GM19240 (cell line): Measurements from ENCODE around the gene TMEM80.
A peak's percentile ranks its signal among the peaks of the same experiment; 100 is the strongest.
"Not testable (repeated sequence)": the region's sequence is repeated elsewhere in the genome, so short reads cannot be mapped to it uniquely, and the experiment has no call there.

Experiments
- DNase-seq: peaks from one replicate; pipeline ENCODE4 v3.0.0; 2011; ENCODE audit warnings: low spot score; ENCODE audit not compliant: insufficient read length

TMEM80 gene

GRCh38 chr11:679271-680207 is 16.1 kb upstream of the TMEM80 start:
- no peak for DNase-seq

- DNase-seq = no peak
These were observed 15.1 kb upstream of the TMEM80 start for GRCh38 chr11:680476-680875.

- DNase-seq = no peak
These were observed 14.6 kb upstream of the TMEM80 start for GRCh38 chr11:680970-681369.

- DNase-seq = no peak
These were observed 9.0 kb upstream of the TMEM80 start for GRCh38 chr11:686451-687243.

DNA sequence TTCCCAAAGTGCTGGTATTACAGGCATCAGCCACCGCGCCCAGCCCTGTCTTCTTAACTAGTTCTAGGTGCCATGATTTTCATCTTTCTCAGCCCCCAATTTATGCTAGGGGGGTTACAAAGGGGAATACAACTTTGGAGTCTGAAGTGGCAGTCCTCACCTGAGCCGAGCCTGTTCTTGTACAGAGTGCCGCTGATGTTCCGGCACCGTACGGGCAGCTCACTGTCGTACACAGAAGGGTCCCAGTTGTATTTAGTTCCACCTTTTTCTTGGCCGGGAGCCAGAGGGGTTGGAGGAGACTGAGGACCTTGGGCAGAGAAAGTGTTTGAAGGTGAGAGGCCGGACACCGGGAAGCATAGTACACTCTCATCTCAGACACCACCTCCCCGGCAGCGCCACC is 7.9 kb upstream of the TMEM80 start:
- DNase-seq = no peak

DNA sequence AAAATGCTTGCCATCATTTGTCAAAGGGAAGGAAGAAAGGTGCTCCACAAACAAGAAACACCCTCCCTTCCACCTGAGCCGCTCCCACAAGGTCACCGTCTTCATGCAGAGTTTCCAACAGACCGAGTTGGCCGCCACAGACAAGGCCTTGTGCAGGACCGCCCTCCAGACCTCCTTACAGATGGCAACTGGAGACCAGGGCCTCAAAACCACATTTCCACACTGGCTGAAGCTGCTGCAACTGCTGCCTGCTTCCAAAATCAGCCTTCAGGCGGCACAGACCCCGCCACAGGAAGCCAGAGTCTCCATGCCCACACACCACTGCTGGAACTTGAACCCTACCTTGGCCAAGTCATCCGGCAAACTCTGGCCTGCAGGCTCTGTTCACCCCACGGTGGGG is 6.9 kb upstream of the TMEM80 start:
- no peak for DNase-seq

DNA sequence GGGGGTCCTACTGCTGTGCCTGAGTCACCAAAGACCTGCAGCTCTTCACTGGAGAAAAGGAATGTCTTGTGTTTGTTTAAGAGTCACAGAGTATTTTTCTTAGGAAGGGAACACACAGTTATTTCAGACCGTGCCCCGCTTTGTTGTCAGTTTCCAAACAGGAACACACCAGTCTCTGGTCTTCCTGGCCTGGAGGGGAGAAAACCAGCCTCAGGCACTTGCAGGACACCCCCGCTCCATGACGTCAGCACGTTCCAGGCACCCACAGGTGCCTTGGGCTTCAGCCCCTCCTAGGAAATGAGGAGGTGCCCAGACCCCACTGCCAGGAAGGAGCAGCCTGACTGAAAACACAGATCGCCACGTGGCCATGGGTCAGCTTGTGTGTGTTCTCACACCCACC is 6.0 kb upstream of the TMEM80 start:
- no peak for DNase-seq

DNA sequence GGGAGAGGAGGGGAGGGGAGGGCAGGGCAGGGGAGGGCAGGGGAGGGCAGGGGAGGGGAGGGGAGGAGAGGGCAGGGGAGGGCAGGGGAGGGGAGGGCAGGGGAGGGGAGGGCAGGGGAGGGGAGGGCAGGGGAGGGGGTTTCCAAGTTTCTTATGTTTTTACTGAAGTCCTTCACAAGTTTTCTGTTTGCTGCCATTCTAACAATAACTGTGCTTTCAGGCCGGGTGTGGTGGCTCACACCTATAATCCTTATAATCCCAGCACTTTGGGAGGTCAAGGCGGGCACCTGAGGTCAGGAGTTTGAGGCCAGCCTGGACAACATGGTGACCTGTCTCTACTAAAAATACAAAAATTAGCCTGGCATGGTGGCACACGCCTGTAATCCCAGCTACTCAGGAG is 5.4 kb upstream of the TMEM80 start:
- DNase-seq = not testable (repeated sequence)

GRCh38 chr11:690738-691633 is 4.6 kb upstream of the TMEM80 start:
- no peak for DNase-seq

GRCh38 chr11:691710-692590 is 3.7 kb upstream of the TMEM80 start:
- DNase-seq = no peak

DNA sequence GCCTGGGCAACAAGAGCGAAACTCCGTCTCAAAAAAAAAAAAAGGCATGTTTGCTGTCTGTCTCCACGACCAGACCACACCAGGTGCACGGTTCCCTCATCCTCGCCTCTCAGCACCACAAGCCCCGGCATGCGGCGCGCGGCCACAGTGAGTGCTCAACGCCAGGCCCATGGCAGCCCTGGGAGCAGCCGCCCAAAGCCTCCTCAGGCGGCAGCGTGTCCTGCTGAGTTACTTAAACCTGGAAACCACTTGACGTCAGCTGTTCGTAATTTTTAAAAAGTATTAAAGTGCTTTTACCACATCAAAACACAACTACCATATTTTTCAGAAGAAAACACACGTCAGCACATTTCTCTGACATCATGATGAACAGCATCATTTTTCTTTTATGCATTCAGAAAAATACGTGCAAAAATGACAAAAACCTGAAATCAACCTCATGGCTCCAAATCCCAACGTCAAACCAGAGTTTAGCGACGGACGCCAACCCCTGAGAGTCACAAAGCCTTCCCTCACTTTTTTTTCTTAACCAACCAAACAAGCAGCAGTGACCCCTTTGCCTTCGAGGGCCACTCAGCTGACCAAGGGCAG is 2.7 kb upstream of the TMEM80 start:
- no peak for DNase-seq

- DNase-seq = no peak
These were observed 2.2 kb upstream of the TMEM80 start for GRCh38 chr11:693415-693831.

GRCh38 chr11:693887-694562 is 1.6 kb upstream of the TMEM80 start:
- no peak for DNase-seq

- peak; percentile 57 for DNase-seq
These were observed 891 bp upstream of the TMEM80 start, which contains the start of gene DEAF1 for GRCh38 chr11:694563-695287. Gene DEAF1, minus strand, starts transcription at chr11:695222. Its CDS starts 175 bp downstream, at chr11:695047.

GRCh38 chr11:695288-695537 is 403 bp upstream of the TMEM80 start:
- DNase-seq = no peak

DNA sequence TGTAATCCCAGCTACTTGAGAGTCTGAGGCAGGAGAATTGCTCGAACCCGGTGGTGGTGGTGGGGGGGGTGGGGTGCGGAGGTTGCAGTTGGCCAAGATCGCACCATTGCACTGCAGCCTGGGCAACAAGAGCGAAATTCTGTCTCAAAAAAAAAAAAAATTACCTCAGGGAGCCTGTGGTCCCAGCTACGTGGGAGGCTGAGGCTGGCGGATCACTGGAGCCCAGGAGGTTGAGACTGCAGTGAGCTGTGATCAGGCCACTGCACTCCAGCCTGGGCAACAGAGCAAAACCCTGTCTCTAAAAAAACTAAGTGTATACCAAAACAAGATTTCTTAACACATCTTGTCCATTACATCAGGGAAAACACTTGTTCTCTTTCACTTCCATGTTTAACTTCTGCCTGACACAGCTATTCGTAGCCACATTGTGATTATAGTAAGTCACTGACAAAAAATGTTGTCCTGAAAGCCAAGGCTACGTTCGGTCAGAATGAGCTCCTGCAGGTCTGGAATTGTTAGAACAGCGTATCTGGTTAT is 1.4 kb downstream of the TMEM80 start:
- DNase-seq = no peak

DNA sequence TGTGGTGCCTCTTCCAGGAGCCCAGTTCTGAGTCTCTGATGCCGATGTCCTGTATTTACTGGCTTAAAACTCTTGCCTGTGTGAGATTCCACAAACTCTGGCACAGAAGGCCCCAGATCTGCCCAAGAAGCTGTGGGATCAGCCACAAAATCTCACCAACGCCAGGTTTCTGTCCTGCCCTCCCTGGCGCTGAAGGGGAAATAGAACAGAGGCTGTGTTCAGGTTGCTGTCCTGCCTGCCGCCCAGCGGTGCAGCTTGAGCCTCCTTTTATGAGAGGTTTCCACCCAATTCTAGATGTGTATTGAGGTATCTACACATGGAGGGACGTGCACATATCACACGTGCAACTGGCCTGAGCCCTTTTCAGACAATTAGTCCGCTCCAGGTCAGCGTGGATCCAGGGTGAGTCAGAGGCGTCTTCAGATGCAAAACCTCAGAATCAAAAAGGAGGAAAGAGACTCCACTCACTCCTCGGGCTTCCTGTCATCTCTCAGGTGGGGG is 2.2 kb downstream of the TMEM80 start:
- DNase-seq = no peak

GRCh38 chr11:698493-699115 is 3.0 kb downstream of the TMEM80 start:
- no peak for DNase-seq
